Activated T-helper 1 cell treated with anti-CD3 and anti-CD28 coated beads, Interleukin-12 subunit alpha, Interleukin-12 subunit beta, Interleukin-2, Interleukin-4 antibody, amounts not matched to agents 30 ng/mL and 10 ng/mL and 1 ng/mL, durations not matched to agents 14 hours and 24 hours and 36 hours (primary cell): ENCODE measurements around the gene SRRM4. TPM values are rescaled to one million over a fixed set of nuclear protein-coding genes. Genes with fewer than 3 reads are reported as not detected.
"Not testable (repeated sequence)": the region's sequence is repeated elsewhere in the genome, so short reads cannot be mapped to it uniquely, and the experiment has no call there.

Experiments used
- DNase-seq: peaks from one replicate; pipeline ENCODE4 v3.0.0; 2021; ENCODE audit warnings: low spot score
- H3K27ac Mint-ChIP-seq: one replicate; pipeline ENCODE4 v1.8.0; 2021; ENCODE audit warnings: mild to moderate bottlenecking, mixed read lengths
- H3K27me3 Mint-ChIP-seq: one replicate; pipeline ENCODE4 v1.8.0; 2022; ENCODE audit warnings: mild to moderate bottlenecking, moderate library complexity, mixed read lengths; ENCODE audit not compliant: insufficient read depth
- H3K36me3 Mint-ChIP-seq: one replicate; pipeline ENCODE4 v1.8.0; 2021; ENCODE audit warnings: low read depth, mixed read lengths
- H3K4me1 Mint-ChIP-seq: one replicate; pipeline ENCODE4 v1.8.0; 2021; ENCODE audit warnings: low read depth, mixed read lengths
- H3K4me3 Mint-ChIP-seq: one replicate; pipeline ENCODE4 v1.8.0; 2021; ENCODE audit warnings: mild to moderate bottlenecking, moderate library complexity, mixed read lengths
- H3K9me3 Mint-ChIP-seq: one replicate; pipeline ENCODE4 v1.8.0; 2021; ENCODE audit warnings: mixed read lengths
- intact Hi-C: fragments of 100-400 bp; cut with micrococcal nuclease; formaldehyde crosslinking; loops from one replicate; pipeline ENCODE4 v1.15.1; 2024
- total RNA-seq: library from RNA; stranded (reverse); gene quantifications from 2 replicates; pipeline ENCODE4 v1.2.3, GENCODE V29; 2022

SRRM4 gene
- total RNA-seq, 1 donor from 2014 or later = not detected

- Mint-ChIP-seq H3K4me3 (no peak overlapping the region), H3K27ac (no peak overlapping the region), H3K27me3 (no peaks in the 10 kb centered on the region), H3K4me1 (no peaks in the 10 kb centered on the region), H3K36me3 (no peaks in the 10 kb centered on the region), H3K9me3 (no peaks in the 10 kb centered on the region)
- DNase-seq = no peak
- intact Hi-C loops = no loop called here
Observed at GRCh38 chr12:119089380-119090013, 108.2 kb downstream of the SRRM4 start.

- intact Hi-C loops = no loop called here
- no peak overlapping the region for H3K27ac Mint-ChIP-seq
Observed at GRCh38 chr12:119090276-119090675, 108.9 kb downstream of the SRRM4 start.

GRCh38 chr12:119090865-119091264 lies 109.5 kb downstream of the SRRM4 start:
- Mint-ChIP-seq H3K27me3 (no peaks in the 10 kb centered on the region), H3K4me3 (no peak overlapping the region), H3K27ac (no peak overlapping the region), H3K4me1 (no peaks in the 10 kb centered on the region), H3K36me3 (no peaks in the 10 kb centered on the region), H3K9me3 (no peaks in the 10 kb centered on the region)
- intact Hi-C loops = no loop called here
- DNase-seq = no peak

More at GRCh38 chr12:119090276-119090675, 108.9 kb downstream of the SRRM4 start:
- H3K9me3 Mint-ChIP-seq = no peaks in the 10 kb centered on the region
- no peaks in the 10 kb centered on the region for H3K36me3 Mint-ChIP-seq
- H3K27me3 Mint-ChIP-seq = no peaks in the 10 kb centered on the region
- H3K4me1 Mint-ChIP-seq = no peaks in the 10 kb centered on the region
- H3K4me3 Mint-ChIP-seq = no peak overlapping the region
- no peak for DNase-seq

GRCh38 chr12:119096429-119097202 lies 115.3 kb downstream of the SRRM4 start:
- H3K9me3 Mint-ChIP-seq = peaks cover 19% of the 10 kb centered on the region
- H3K4me1 Mint-ChIP-seq = no peaks in the 10 kb centered on the region
- H3K27ac Mint-ChIP-seq = no peak overlapping the region
- no peak for DNase-seq
- no peaks in the 10 kb centered on the region for H3K36me3 Mint-ChIP-seq
- H3K27me3 Mint-ChIP-seq = no peaks in the 10 kb centered on the region
- intact Hi-C loops = no loop called here
- H3K4me3 Mint-ChIP-seq = no peak overlapping the region

- DNase-seq = no peak
- intact Hi-C loops = no loop called here
- H3K4me1 Mint-ChIP-seq = no peaks in the 10 kb centered on the region
- peaks cover 27% of the 10 kb centered on the region for H3K9me3 Mint-ChIP-seq
- H3K27ac Mint-ChIP-seq = no peak overlapping the region
- H3K27me3 Mint-ChIP-seq = no peaks in the 10 kb centered on the region
- no peaks in the 10 kb centered on the region for H3K36me3 Mint-ChIP-seq
- no peak overlapping the region for H3K4me3 Mint-ChIP-seq
Observed at GRCh38 chr12:119100933-119101332, 119.6 kb downstream of the SRRM4 start.

GRCh38 chr12:119102274-119102673 lies 120.9 kb downstream of the SRRM4 start:
- no peaks in the 10 kb centered on the region for H3K4me1 Mint-ChIP-seq
- H3K27me3 Mint-ChIP-seq = no peaks in the 10 kb centered on the region

GRCh38 chr12:119102714-119103113 lies 121.4 kb downstream of the SRRM4 start:
- Mint-ChIP-seq H3K9me3 (peaks cover 22% of the 10 kb centered on the region), H3K4me1 (no peaks in the 10 kb centered on the region), H3K27ac (no peak overlapping the region), H3K27me3 (no peaks in the 10 kb centered on the region), H3K36me3 (no peaks in the 10 kb centered on the region), H3K4me3 (no peak overlapping the region)
- intact Hi-C loops = no loop called here
- no peak for DNase-seq

More at GRCh38 chr12:119102274-119102673, 120.9 kb downstream of the SRRM4 start:
- no peak for DNase-seq
- Mint-ChIP-seq H3K9me3 (peaks cover 26% of the 10 kb centered on the region), H3K27ac (no peak overlapping the region), H3K4me3 (no peak overlapping the region), H3K36me3 (no peaks in the 10 kb centered on the region)
- intact Hi-C loops = no loop called here

- H3K4me3 Mint-ChIP-seq, DNase-seq, H3K27me3 Mint-ChIP-seq, H3K36me3 Mint-ChIP-seq, intact Hi-C loops, H3K4me1 Mint-ChIP-seq, H3K27ac Mint-ChIP-seq, H3K9me3 Mint-ChIP-seq: not testable (repeated sequence)
Observed at GRCh38 chr12:119104969-119105368, 123.6 kb downstream of the SRRM4 start.

GRCh38 chr12:119113496-119113986 lies 132.2 kb downstream of the SRRM4 start:
- Mint-ChIP-seq H3K4me3 (no peak overlapping the region), H3K4me1 (no peaks in the 10 kb centered on the region), H3K9me3 (no peaks in the 10 kb centered on the region), H3K36me3 (no peaks in the 10 kb centered on the region), H3K27ac (no peak overlapping the region), H3K27me3 (no peaks in the 10 kb centered on the region)
- no peak for DNase-seq
- intact Hi-C loops = loop anchor here (10.0 kb wide), 2 partner anchors 431 to 791 kb away; no protein-coding TSS in a partner anchor

- Mint-ChIP-seq H3K4me3 (no peak overlapping the region), H3K4me1 (no peaks in the 10 kb centered on the region), H3K27me3 (no peaks in the 10 kb centered on the region), H3K27ac (no peak overlapping the region), H3K36me3 (no peaks in the 10 kb centered on the region), H3K9me3 (no peaks in the 10 kb centered on the region)
- no peak for DNase-seq
- intact Hi-C loops = loop anchor here (10.0 kb wide), 2 partner anchors 431 to 791 kb away; no protein-coding TSS in a partner anchor
Observed at GRCh38 chr12:119114294-119114693, 133.0 kb downstream of the SRRM4 start.

- Mint-ChIP-seq H3K27ac (no peak overlapping the region), H3K4me1 (no peaks in the 10 kb centered on the region), H3K9me3 (no peaks in the 10 kb centered on the region), H3K27me3 (no peaks in the 10 kb centered on the region), H3K36me3 (no peaks in the 10 kb centered on the region), H3K4me3 (no peak overlapping the region)
- intact Hi-C loops = loop anchor here (1.0 to 10.0 kb wide), 3 partner anchors 298 to 789 kb away; no protein-coding TSS in a partner anchor
- no peak for DNase-seq
Observed at GRCh38 chr12:119115296-119115905, 134.1 kb downstream of the SRRM4 start.

- Mint-ChIP-seq H3K36me3 (no peaks in the 10 kb centered on the region), H3K9me3 (no peaks in the 10 kb centered on the region), H3K27me3 (no peaks in the 10 kb centered on the region), H3K4me3 (no peak overlapping the region), H3K27ac (no peak overlapping the region), H3K4me1 (no peaks in the 10 kb centered on the region)
- no peak for DNase-seq
- intact Hi-C loops = loop anchor here (10.0 kb wide), 2 partner anchors 427 to 787 kb away; no protein-coding TSS in a partner anchor
Observed at GRCh38 chr12:119117936-119118335, 136.6 kb downstream of the SRRM4 start.

- Mint-ChIP-seq H3K4me1 (no peaks in the 10 kb centered on the region), H3K9me3 (no peaks in the 10 kb centered on the region), H3K4me3 (no peak overlapping the region), H3K27ac (no peak overlapping the region), H3K27me3 (no peaks in the 10 kb centered on the region), H3K36me3 (no peaks in the 10 kb centered on the region)
- intact Hi-C loops = loop anchor here (10.0 kb wide), 2 partner anchors 426 to 786 kb away; no protein-coding TSS in a partner anchor
- DNase-seq = no peak
Observed at GRCh38 chr12:119118625-119119024, 137.3 kb downstream of the SRRM4 start.
